LNCaP clone FGC (cell line): Measurements from ENCODE around the gene ZP2.
A peak's percentile ranks its signal among the peaks of the same experiment; 100 is the strongest.
"Not testable (repeated sequence)": the region's sequence is repeated elsewhere in the genome, so short reads cannot be mapped to it uniquely, and the experiment has no call there.

Source experiments
- DNase-seq: peaks from one replicate; pipeline ENCODE4 v3.0.0-alpha.2; 2011; ENCODE audit warnings: low read depth
- H3K4me3 ChIP-seq: 2 replicates; pipeline ENCODE4 v1.5.1; 2011; ENCODE audit warnings: mild to moderate bottlenecking, low read depth, low read length, control low read depth
- CTCF ChIP-seq: IDR thresholded peaks from 2 replicates; pipeline ENCODE4 v1.5.1; 2012; ENCODE audit warnings: mild to moderate bottlenecking; ENCODE audit not compliant: control insufficient read depth, insufficient read depth; ENCODE audit errors: extremely low read depth

ZP2 gene

GRCh38 chr16:21179126-21179982 lies 32.0 kb downstream of the ZP2 start:
- DNase-seq, result no peak
- TF ChIP-seq CTCF, result no peak
- no peak overlapping the region for H3K4me3 ChIP-seq

GRCh38 chr16:21175397-21175796 lies 36.0 kb downstream of the ZP2 start:
- TF ChIP-seq CTCF, result no peak
- H3K4me3 ChIP-seq, result no peak overlapping the region
- DNase-seq, result peak; percentile 90

- no peak for TF ChIP-seq CTCF
- no peak for DNase-seq
- no peak overlapping the region for H3K4me3 ChIP-seq
Measured at GRCh38 chr16:21172650-21173049, 38.7 kb downstream of the ZP2 start.

GRCh38 chr16:21170116-21170515 lies 41.3 kb downstream of the ZP2 start:
- not testable (repeated sequence) for DNase-seq

GRCh38 chr16:21169249-21169981 lies 42.0 kb downstream of the ZP2 start:
- DNase-seq, result no peak

More at GRCh38 chr16:21170116-21170515, 41.3 kb downstream of the ZP2 start:
- H3K4me3 ChIP-seq, result not testable (repeated sequence)

GRCh38 chr16:21167929-21168602 lies 43.3 kb downstream of the ZP2 start:
- H3K4me3 ChIP-seq, result no peak overlapping the region
- TF ChIP-seq CTCF, result no peak
- DNase-seq, result no peak

More at GRCh38 chr16:21169249-21169981, 42.0 kb downstream of the ZP2 start:
- H3K4me3 ChIP-seq, result no peak overlapping the region
- no peak for TF ChIP-seq CTCF

GRCh38 chr16:21167360-21167759 lies 44.0 kb downstream of the ZP2 start:
- DNase-seq, result no peak

More at GRCh38 chr16:21167360-21167759, 44.0 kb downstream of the ZP2 start:
- no peak for TF ChIP-seq CTCF
- H3K4me3 ChIP-seq, result no peak overlapping the region
